Glutamatergic neuron (in vitro differentiated cells): ENCODE data around the gene KXD1. TPM values are rescaled to one million over a fixed set of nuclear protein-coding genes. Genes with fewer than 3 reads are reported as not detected.

Source experiments
- DNase-seq: peaks from one replicate; pipeline ENCODE4 v3.0.0; 2022
- H3K27ac Mint-ChIP-seq: one replicate; pipeline ENCODE4 v1.8.0; 2020; ENCODE audit warnings: mild to moderate bottlenecking, mixed read lengths, inconsistent platforms; ENCODE audit not compliant: unreplicated experiment
- H3K27me3 Mint-ChIP-seq: one replicate; pipeline ENCODE4 v1.8.0; 2020; ENCODE audit warnings: mild to moderate bottlenecking, moderate library complexity, mixed read lengths, inconsistent platforms; ENCODE audit not compliant: unreplicated experiment
- H3K36me3 Mint-ChIP-seq: one replicate; pipeline ENCODE4 v1.8.0; 2020; ENCODE audit warnings: mild to moderate bottlenecking, mixed read lengths, inconsistent platforms; ENCODE audit not compliant: unreplicated experiment
- H3K4me1 Mint-ChIP-seq: one replicate; pipeline ENCODE4 v1.8.0; 2020; ENCODE audit warnings: mild to moderate bottlenecking, low read depth, mixed read lengths, inconsistent platforms; ENCODE audit not compliant: unreplicated experiment
- H3K4me3 Mint-ChIP-seq: one replicate; pipeline ENCODE4 v1.8.0; 2020; ENCODE audit warnings: mild to moderate bottlenecking, mixed read lengths, inconsistent platforms; ENCODE audit not compliant: unreplicated experiment
- H3K9me3 Mint-ChIP-seq: one replicate; pipeline ENCODE4 v1.8.0; 2020; ENCODE audit warnings: mild to moderate bottlenecking, moderate library complexity, mixed read lengths, inconsistent platforms; ENCODE audit not compliant: unreplicated experiment
- total RNA-seq: library from RNA; stranded (reverse); fragmentation: NEBNext Ultra II Directional; extraction: Animal tissue kit (Norgen Biotek cat#: 25700); gene quantifications from one replicate; pipeline ENCODE4 v1.2.1, GENCODE V29; 2021; ENCODE audit not compliant: unreplicated experiment
- TF ChIP-seq, protein P1 (sequence below): fragments of 200-600 bp; sonication (generic); IDR thresholded peaks from one replicate; pipeline ENCODE4 v1.5.0; 2021; ENCODE audit not compliant: partially characterized antibody, unreplicated experiment

Gene KXD1
- total RNA-seq, 1 donor from 2014 or later: 71.3 TPM

DNA sequence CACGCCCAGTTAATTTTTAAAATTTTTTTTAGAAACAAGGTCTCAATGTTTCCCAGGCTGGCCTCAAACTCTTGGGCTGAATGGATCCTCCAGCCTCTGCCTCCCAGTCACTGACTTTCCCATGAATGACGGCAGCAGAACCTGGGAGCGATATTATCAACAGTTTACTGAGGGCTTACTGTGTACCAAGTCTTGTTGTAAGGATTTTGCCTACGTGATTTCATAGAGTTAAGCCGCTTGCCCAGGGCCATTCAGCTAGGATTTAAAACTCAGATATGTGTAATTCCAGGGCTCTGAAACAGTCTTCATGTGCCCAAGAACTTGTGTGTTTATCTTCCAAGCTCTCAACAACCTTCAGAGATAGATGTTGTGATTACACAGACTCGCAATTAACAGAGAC is 6.0 kb upstream of the KXD1 start:
- DNase-seq: no peak
- Mint-ChIP-seq H3K9me3 (no peaks in the 10 kb centered on the region), H3K4me3 (no peak overlapping the region), H3K27ac (no peak overlapping the region), H3K27me3 (peaks cover 5% of the 10 kb centered on the region), H3K4me1 (no peaks in the 10 kb centered on the region), H3K36me3 (no peaks in the 10 kb centered on the region)
- TF ChIP-seq, protein P1, sequence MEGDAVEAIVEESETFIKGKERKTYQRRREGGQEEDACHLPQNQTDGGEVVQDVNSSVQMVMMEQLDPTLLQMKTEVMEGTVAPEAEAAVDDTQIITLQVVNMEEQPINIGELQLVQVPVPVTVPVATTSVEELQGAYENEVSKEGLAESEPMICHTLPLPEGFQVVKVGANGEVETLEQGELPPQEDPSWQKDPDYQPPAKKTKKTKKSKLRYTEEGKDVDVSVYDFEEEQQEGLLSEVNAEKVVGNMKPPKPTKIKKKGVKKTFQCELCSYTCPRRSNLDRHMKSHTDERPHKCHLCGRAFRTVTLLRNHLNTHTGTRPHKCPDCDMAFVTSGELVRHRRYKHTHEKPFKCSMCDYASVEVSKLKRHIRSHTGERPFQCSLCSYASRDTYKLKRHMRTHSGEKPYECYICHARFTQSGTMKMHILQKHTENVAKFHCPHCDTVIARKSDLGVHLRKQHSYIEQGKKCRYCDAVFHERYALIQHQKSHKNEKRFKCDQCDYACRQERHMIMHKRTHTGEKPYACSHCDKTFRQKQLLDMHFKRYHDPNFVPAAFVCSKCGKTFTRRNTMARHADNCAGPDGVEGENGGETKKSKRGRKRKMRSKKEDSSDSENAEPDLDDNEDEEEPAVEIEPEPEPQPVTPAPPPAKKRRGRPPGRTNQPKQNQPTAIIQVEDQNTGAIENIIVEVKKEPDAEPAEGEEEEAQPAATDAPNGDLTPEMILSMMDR: no peak

DNA sequence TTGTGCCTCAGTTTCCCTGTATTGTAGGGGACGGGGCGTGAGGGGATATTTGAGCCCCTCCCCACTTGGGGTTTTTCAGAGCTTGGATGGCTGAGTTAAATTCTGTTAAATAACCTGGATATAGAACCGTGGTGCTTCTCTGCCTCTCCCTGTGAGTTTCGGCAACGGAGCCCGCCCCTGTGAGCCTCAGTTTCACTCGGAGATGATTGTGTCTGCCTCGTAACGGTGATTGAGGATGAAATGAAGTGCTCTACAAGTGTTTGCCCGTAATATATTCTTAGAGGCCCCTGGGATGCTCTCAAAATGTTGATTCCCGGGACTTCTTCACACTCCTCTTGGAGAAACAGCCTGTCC is 509 bp downstream of the KXD1 start:
- Mint-ChIP-seq H3K27ac (peak overlapping the region; percentile 67), H3K4me1 (peaks cover 3% of the 10 kb centered on the region), H3K36me3 (no peaks in the 10 kb centered on the region)

DNA sequence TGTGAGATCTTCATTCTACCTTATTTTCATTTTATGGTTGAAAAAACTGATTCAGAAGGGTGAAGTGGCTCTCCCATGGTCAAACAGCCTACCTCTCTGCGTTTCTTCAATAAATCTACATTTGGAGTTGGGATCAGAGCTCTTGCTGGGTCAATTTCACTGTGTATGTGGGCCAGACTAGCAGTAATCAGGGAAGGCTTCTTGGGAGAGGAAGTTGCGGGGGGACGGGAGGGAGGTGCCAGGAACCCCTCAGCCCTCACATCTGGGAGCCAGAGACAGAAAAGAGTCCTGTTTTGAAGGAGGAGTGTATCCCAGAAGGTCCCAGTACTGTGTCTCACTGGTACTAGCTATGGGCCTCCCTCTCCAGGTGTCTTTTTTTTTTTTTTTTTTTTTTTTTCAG is 934 bp downstream of the KXD1 start:
- Mint-ChIP-seq H3K27ac (peak overlapping the region; percentile 67), H3K27me3 (no peaks in the 10 kb centered on the region), H3K9me3 (peaks cover 4% of the 10 kb centered on the region), H3K4me1 (peaks cover 3% of the 10 kb centered on the region), H3K36me3 (no peaks in the 10 kb centered on the region), H3K4me3 (peak overlapping the region; percentile 86)
- no peak for DNase-seq
- TF ChIP-seq, protein P1: no peak

More for the DNA sequence above, 509 bp downstream of the KXD1 start:
- Mint-ChIP-seq H3K27me3 (no peaks in the 10 kb centered on the region), H3K9me3 (peaks cover 4% of the 10 kb centered on the region), H3K4me3 (peak overlapping the region; percentile 86)
- TF ChIP-seq, protein P1: no peak
- DNase-seq: no peak

DNA sequence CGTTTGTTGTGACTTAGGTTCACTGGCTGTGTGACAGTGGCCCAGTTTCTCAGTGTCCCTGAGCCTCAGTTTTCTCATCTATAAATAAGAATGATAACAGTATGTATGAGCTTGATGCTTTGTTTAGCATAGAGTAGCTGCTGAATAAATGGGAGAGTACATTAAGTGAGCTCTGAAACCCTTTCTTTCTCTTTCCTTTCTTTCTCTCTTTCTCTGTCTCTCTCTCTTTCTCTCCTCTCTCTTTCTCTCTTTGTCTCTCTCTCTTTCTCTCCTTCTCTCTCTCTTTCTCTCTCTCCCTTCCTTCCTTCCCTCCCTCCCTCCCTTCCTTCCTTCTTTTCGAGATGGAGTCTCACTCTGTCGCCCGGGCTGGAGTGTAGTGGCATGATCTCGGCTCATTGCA is 2.0 kb downstream of the KXD1 start:
- Mint-ChIP-seq H3K4me3 (no peak overlapping the region), H3K36me3 (no peaks in the 10 kb centered on the region), H3K4me1 (peaks cover 3% of the 10 kb centered on the region), H3K27me3 (no peaks in the 10 kb centered on the region), H3K9me3 (peaks cover 4% of the 10 kb centered on the region), H3K27ac (no peak overlapping the region)
- DNase-seq: no peak
- TF ChIP-seq, protein P1: no peak

DNA sequence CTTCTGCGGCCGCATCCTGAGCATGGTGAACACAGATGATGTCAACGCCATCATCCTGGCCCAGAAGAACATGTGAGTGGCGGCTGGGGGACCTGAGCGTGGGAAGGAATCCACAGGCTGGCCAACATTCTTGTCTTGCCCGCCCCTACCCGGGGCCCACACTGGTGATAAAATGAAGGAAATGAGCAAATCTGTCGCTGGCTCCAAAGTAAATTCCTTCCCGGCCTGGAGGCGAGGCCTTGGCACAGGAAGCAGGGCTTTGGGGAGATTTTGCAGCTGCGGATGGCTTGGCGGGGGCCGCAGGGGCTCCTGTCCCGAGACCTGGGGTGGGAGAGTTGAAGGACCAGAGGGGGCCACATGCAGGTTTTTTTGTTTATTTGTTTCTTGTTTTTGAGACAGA is 4.4 kb downstream of the KXD1 start:
- peaks cover 4% of the 10 kb centered on the region for H3K9me3 Mint-ChIP-seq
- no peak overlapping the region for H3K4me3 Mint-ChIP-seq
- no peak overlapping the region for H3K27ac Mint-ChIP-seq
- peaks cover 3% of the 10 kb centered on the region for H3K4me1 Mint-ChIP-seq
- TF ChIP-seq, protein P1: no peak
- no peaks in the 10 kb centered on the region for H3K27me3 Mint-ChIP-seq
- no peak for DNase-seq
- H3K36me3 Mint-ChIP-seq: no peaks in the 10 kb centered on the region
